RWPE2 (cell line): ENCODE measurements around the gene FABP7.

Source experiments
- ATAC-seq: fragments of 200-7000 bp; cut with Tn5 transposase; 3 replicates; pipeline ENCODE4 v1.9.1; 2021; ENCODE audit warnings: low read depth
- DNase-seq: peaks from one replicate; pipeline ENCODE4 v3.0.0-alpha.2; 2020; ENCODE audit warnings: low spot score
- H3K27ac ChIP-seq: fragments of 450-650 bp; 2 replicates; pipeline ENCODE4 v1.5.1; 2017; ENCODE audit warnings: mild to moderate bottlenecking; ENCODE audit not compliant: poor library complexity, severe bottlenecking
- H3K27me3 ChIP-seq: fragments of 250-450 bp; sonication (Bioruptor Pico); 2 replicates; pipeline ENCODE4 v1.5.1; 2021; ENCODE audit warnings: mild to moderate bottlenecking, moderate library complexity; ENCODE audit not compliant: insufficient read depth, poor library complexity, severe bottlenecking
- H3K36me3 ChIP-seq: fragments of 250-450 bp; sonication (Bioruptor Pico); 2 replicates; pipeline ENCODE4 v1.5.1; 2020; ENCODE audit warnings: low read depth, mild to moderate bottlenecking, moderate library complexity
- H3K4me1 ChIP-seq: fragments of 250-450 bp; sonication (Bioruptor Pico); 2 replicates; pipeline ENCODE4 v1.5.1; 2021; ENCODE audit warnings: mild to moderate bottlenecking, moderate library complexity; ENCODE audit not compliant: insufficient read depth, poor library complexity, severe bottlenecking
- H3K4me3 ChIP-seq: fragments of 250-450 bp; sonication (Bioruptor Pico); 2 replicates; pipeline ENCODE4 v1.5.1; 2021; ENCODE audit warnings: mild to moderate bottlenecking, moderate library complexity; ENCODE audit not compliant: severe bottlenecking
- H3K9me3 ChIP-seq: fragments of 250-450 bp; sonication (Bioruptor Pico); 2 replicates; pipeline ENCODE4 v1.5.1; 2021; ENCODE audit warnings: mild to moderate bottlenecking, moderate library complexity; ENCODE audit not compliant: severe bottlenecking
- CTCF ChIP-seq: fragments of 450-650 bp; IDR thresholded peaks from one replicate; pipeline ENCODE4 v1.5.1; 2017; ENCODE audit warnings: mild to moderate bottlenecking, moderate library complexity; ENCODE audit not compliant: poor library complexity, severe bottlenecking

FABP7 gene

GRCh38 chr6:122790423-122791309, 11.2 kb downstream of the FABP7 start:
- H3K4me3 ChIP-seq, result peak overlapping the region; percentile 57
- DNase-seq (no peak), ATAC-seq (no peak)
- no peak for TF ChIP-seq CTCF
- H3K27me3 ChIP-seq, result no peaks in the 10 kb centered on the region
- no peaks in the 10 kb centered on the region for H3K9me3 ChIP-seq
- no peaks in the 10 kb centered on the region for H3K36me3 ChIP-seq
- no peaks in the 10 kb centered on the region for H3K4me1 ChIP-seq
- H3K27ac ChIP-seq, result peak overlapping the region; percentile 65

GRCh38 chr6:122791310-122791679, 11.8 kb downstream of the FABP7 start:
- no peak overlapping the region for H3K4me3 ChIP-seq
- H3K36me3 ChIP-seq, result no peaks in the 10 kb centered on the region
- no peaks in the 10 kb centered on the region for H3K27me3 ChIP-seq
- H3K4me1 ChIP-seq, result no peaks in the 10 kb centered on the region
- H3K27ac ChIP-seq, result no peak overlapping the region
- no peak for DNase-seq
- H3K9me3 ChIP-seq, result no peaks in the 10 kb centered on the region
- ATAC-seq, result no peak
- no peak for TF ChIP-seq CTCF

- Histone ChIP-seq H3K27me3 (no peaks in the 10 kb centered on the region), H3K4me3 (no peak overlapping the region), H3K4me1 (peaks cover under 1% of the 10 kb centered on the region), H3K27ac (no peak overlapping the region), H3K9me3 (no peaks in the 10 kb centered on the region), H3K36me3 (no peaks in the 10 kb centered on the region)
- DNase-seq, result no peak
- ATAC-seq, result no peak
- no peak for TF ChIP-seq CTCF
Measured at GRCh38 chr6:122792766-122793165, 13.2 kb downstream of the FABP7 start.

GRCh38 chr6:122797537-122797936, 18.0 kb downstream of the FABP7 start:
- TF ChIP-seq CTCF, result no peak
- Histone ChIP-seq H3K4me1 (peaks cover 30% of the 10 kb centered on the region), H3K9me3 (no peaks in the 10 kb centered on the region), H3K27me3 (no peaks in the 10 kb centered on the region), H3K36me3 (no peaks in the 10 kb centered on the region), H3K27ac (peak overlapping the region; percentile 61), H3K4me3 (no peak overlapping the region)
- ATAC-seq, result no peak
- no peak for DNase-seq

GRCh38 chr6:122798099-122798641, 18.7 kb downstream of the FABP7 start:
- peaks cover 30% of the 10 kb centered on the region for H3K4me1 ChIP-seq
- DNase-seq, result peak; percentile 47

More at GRCh38 chr6:122798099-122798641, 18.7 kb downstream of the FABP7 start:
- peak; percentile 86 for ATAC-seq
- peak overlapping the region; percentile 61 for H3K27ac ChIP-seq
- no peaks in the 10 kb centered on the region for H3K36me3 ChIP-seq
- H3K27me3 ChIP-seq, result no peaks in the 10 kb centered on the region
- H3K9me3 ChIP-seq, result no peaks in the 10 kb centered on the region
- no peak overlapping the region for H3K4me3 ChIP-seq
- TF ChIP-seq CTCF, result no peak
